Endothelial cell of umbilical vein (primary cell): ENCODE data around the gene ITPR2. TPM values are rescaled to one million over a fixed set of nuclear protein-coding genes. Genes with fewer than 3 reads are reported as not detected.

Experiments used
- BruUV-seq: library from RNA; stranded (reverse); fragments of 400-500 nt; replicated peaks from 2 replicates; lab custom pipeline; 2021; lab: Mats Ljungman, UMichigan
- CTCF ChIA-PET: fragments of 300-600, 350-600 bp; sonication (Branson Sonifier 250); formaldehyde crosslinking; loops from one replicate; lab custom pipeline; 2021; ENCODE audit warnings: antibody characterized with exemption, inconsistent platforms; lab: Charles Lee
- POLR2A ChIA-PET: fragments of 300-600, 350-600 bp; sonication (Branson Sonifier 250); formaldehyde crosslinking; loops from one replicate; lab custom pipeline; 2021; ENCODE audit warnings: antibody characterized with exemption, inconsistent platforms; lab: Charles Lee
- DNase-seq: peaks from one replicate; pipeline ENCODE4 v3.0.0-alpha.2; 2011; ENCODE audit warnings: low read depth, low spot score
- FAIRE-seq: peaks from 2 replicates; lab custom pipeline; 2011; peaks lifted over from hg19 to GRCh38; lab: Jason Lieb, UNC
- H2AFZ ChIP-seq: 2 replicates; pipeline ENCODE4 v1.6.0; 2012; ENCODE audit warnings: low read depth, low read length, control low read depth, inconsistent platforms
- H3K27ac ChIP-seq: 2 replicates; pipeline ENCODE4 v1.5.1; 2011; ENCODE audit warnings: low read depth, mild to moderate bottlenecking, control low read depth, low read length, moderate library complexity; ENCODE audit not compliant: insufficient read depth
- H3K27me3 ChIP-seq, 2 experiments: 2 replicates each; pipeline versions ENCODE4 v1.6.0 to v1.6.1; 2011; ENCODE audit warnings: low read length in 2 of 2, mixed read lengths in 1 of 2; ENCODE audit not compliant: control insufficient read depth in 2 of 2, insufficient read depth in 2 of 2
- H3K36me3 ChIP-seq, 2 experiments: 2 replicates in 1 of 2; 3 replicates in 1 of 2; pipeline ENCODE4 v1.5.1; 2011; ENCODE audit warnings: low read length in 2 of 2, mild to moderate bottlenecking in 1 of 2, moderate library complexity in 1 of 2; ENCODE audit not compliant: control insufficient read depth in 2 of 2, insufficient read depth in 2 of 2; ENCODE audit errors: extremely low read depth in 1 of 2
- H3K4me1 ChIP-seq: 3 replicates; pipeline ENCODE4 v1.5.1; 2011; ENCODE audit warnings: mild to moderate bottlenecking, low read length; ENCODE audit not compliant: control insufficient read depth, insufficient read depth; ENCODE audit errors: extremely low read depth
- H3K4me2 ChIP-seq: 2 replicates; pipeline ENCODE4 v1.6.1; 2011; ENCODE audit warnings: low read length, control low read depth, mixed read lengths; ENCODE audit not compliant: insufficient read depth
- H3K4me3 ChIP-seq, 3 experiments: fragments of 200-600 bp in 1 of 3; sonication (generic), shearing (Covaris generic) in 1 of 3; replicated peaks in 1 of 3; 2 replicates each; pipeline ENCODE4 v1.5.1; 2011 to 2016; ENCODE audit warnings: control low read depth in 3 of 3, low read length in 3 of 3, mild to moderate bottlenecking in 2 of 3, inconsistent platforms in 1 of 3, low read depth in 1 of 3, moderate library complexity in 1 of 3; ENCODE audit not compliant: insufficient read depth in 1 of 3
- H3K79me2 ChIP-seq: 2 replicates; pipeline ENCODE4 v1.6.0; 2012; ENCODE audit warnings: low read length, inconsistent platforms; ENCODE audit not compliant: control insufficient read depth, insufficient read depth
- H3K9ac ChIP-seq: replicated peaks from 2 replicates; pipeline ENCODE3; 2011; ENCODE audit warnings: low read length, control low read depth; ENCODE audit not compliant: insufficient read depth; ENCODE audit errors: extremely low read depth
- H3K9me1 ChIP-seq: replicated peaks from 3 replicates; pipeline ENCODE4 v1.6.0; 2011; ENCODE audit warnings: mild to moderate bottlenecking, low read length; ENCODE audit not compliant: control insufficient read depth, insufficient read depth; ENCODE audit errors: extremely low read depth
- H3K9me3 ChIP-seq: replicated peaks from 2 replicates; pipeline ENCODE4 v1.5.1; 2012; ENCODE audit warnings: low read length, inconsistent platforms; ENCODE audit not compliant: control insufficient read depth, insufficient read depth
- H4K20me1 ChIP-seq: replicated peaks from 2 replicates; pipeline ENCODE3; 2011; ENCODE audit warnings: mild to moderate bottlenecking, low read length; ENCODE audit not compliant: control insufficient read depth, insufficient read depth; ENCODE audit errors: extremely low read depth
- CTCF ChIP-seq, 2 donors: IDR thresholded peaks; 1 replicate in 1 of 2; 2 replicates in 1 of 2; pipeline ENCODE4 v1.5.1; 2011; ENCODE audit warnings: low read length in 2 of 2, mild to moderate bottlenecking in 2 of 2, moderate library complexity in 2 of 2, control low read depth in 1 of 2, inconsistent platforms in 1 of 2, low read depth in 1 of 2; ENCODE audit not compliant: insufficient read depth in 1 of 2; ENCODE audit errors: extremely low read depth in 1 of 2
- EZH2 ChIP-seq: IDR thresholded peaks from 2 replicates; pipeline ENCODE4 v1.6.1; 2012; ENCODE audit warnings: borderline replicate concordance, low read depth, mild to moderate bottlenecking, moderate library complexity, low read length, inconsistent platforms; ENCODE audit not compliant: severe bottlenecking
- FOS ChIP-seq: IDR thresholded peaks from 2 replicates; pipeline ENCODE4 v1.6.1; 2011; ENCODE audit warnings: mild to moderate bottlenecking, low read length, moderate library complexity, borderline replicate concordance; ENCODE audit not compliant: insufficient read depth
- GATA2 ChIP-seq: IDR thresholded peaks from 2 replicates; pipeline ENCODE4 v1.7.0; 2011; ENCODE audit warnings: low read depth, mild to moderate bottlenecking, moderate library complexity, mixed read lengths, low read length; ENCODE audit not compliant: insufficient read length, insufficient read depth
- JUN ChIP-seq: IDR thresholded peaks from 2 replicates; pipeline ENCODE4 v1.6.1; 2011; ENCODE audit warnings: borderline replicate concordance, low read depth; ENCODE audit not compliant: insufficient read length, insufficient read depth
- MAX ChIP-seq: IDR thresholded peaks from 2 replicates; pipeline ENCODE4 v1.6.1; 2011; ENCODE audit not compliant: insufficient read depth, insufficient read length
- MYC ChIP-seq: IDR thresholded peaks from one replicate; pipeline ENCODE4 v1.6.1; 2011; ENCODE audit warnings: mild to moderate bottlenecking, low read depth, low read length
- POLR2A ChIP-seq: IDR thresholded peaks from 2 replicates; pipeline ENCODE4 v1.6.1; 2012; ENCODE audit warnings: low read depth, mild to moderate bottlenecking, control low read depth, low read length
- POLR2AphosphoS5 ChIP-seq: IDR thresholded peaks from 2 replicates; pipeline ENCODE4 v1.6.1; 2012; ENCODE audit warnings: low read depth, mild to moderate bottlenecking, control low read depth, low read length, moderate library complexity; ENCODE audit not compliant: insufficient read depth
- dilution Hi-C: fragments of 300-500 bp; cut with MboI; formaldehyde crosslinking; loops from one replicate; pipeline ENCODE4 v1.15.0; 2019; ENCODE audit warnings: low sequenced_read_pairs; ENCODE audit not compliant: extremely low pct_ligation_motif_present
- intact Hi-C: fragments of 100-400 bp; cut with micrococcal nuclease; formaldehyde crosslinking; loops from one replicate; pipeline ENCODE4 v1.10.0; 2022
- polyA plus RNA-seq, 4 experiments: library from polyadenylated mRNA; depleted of rRNA in 3 of 4; stranded (reverse) in 3 of 4; unstranded in 1 of 4; fragments of >200 nt; gene quantifications; 2 replicates each; pipeline versions ENCODE4 v1.2.1 to v1.2.3, GENCODE V29; 2011 to 2012; ENCODE audit warnings: missing spikeins in 1 of 4
- total RNA-seq: library from RNA; stranded (reverse); gene quantifications from 2 replicates; pipeline ENCODE4 v1.2.3, GENCODE V29; 2021

ITPR2 gene
- total and polyA plus RNA-seq, 2 donors (not counting 3 experiments of a cell fraction or from before 2014, with no cell fraction given), result 16.2 to 86.8 TPM

DNA sequence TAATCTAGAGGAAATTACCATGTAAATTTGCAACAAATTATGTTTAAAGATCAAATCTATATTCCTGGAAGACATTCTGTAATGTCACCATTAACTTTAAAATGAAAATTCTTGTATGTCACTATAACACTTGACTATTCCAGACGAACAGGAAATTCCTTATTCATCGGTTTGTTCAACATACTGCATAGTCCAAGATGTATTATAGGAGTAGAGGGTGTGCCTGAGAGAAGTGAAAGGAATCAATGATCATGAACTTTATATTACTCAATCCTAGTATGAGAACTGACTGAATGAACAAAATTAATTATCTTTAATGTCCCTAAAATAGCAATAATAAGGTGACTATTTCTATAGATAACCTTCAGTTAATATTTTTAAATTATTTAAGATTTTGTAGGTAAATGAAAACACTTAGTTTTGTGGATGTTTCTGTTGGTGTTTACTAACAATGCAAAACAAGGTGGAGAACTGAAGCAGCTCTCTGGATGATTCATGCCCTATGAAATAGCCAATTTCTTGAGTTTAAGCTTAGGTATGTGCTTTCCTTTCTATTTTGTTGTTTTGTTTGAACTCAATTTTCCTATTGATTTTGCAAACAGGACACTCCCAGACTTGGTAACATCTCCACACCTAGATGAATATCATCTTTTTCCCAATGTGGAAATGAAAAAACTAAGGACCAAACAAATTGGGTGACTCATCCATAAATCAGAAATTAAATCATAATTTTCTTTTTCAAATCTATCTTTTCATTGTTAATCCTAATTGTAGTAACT lies 18.2 kb upstream of the ITPR2 start:
- intact Hi-C loops, result loop anchor here (10.0 kb wide), 1 partner anchor 454 kb away; no protein-coding TSS in a partner anchor
- CTCF ChIA-PET, result interaction anchor here (1.1 to 5.0 kb wide), 3 partner anchors 28 to 165 kb away, joined by 3 to 57 read pairs (median 9); no protein-coding TSS in a partner anchor

More for the DNA sequence above, 18.2 kb upstream of the ITPR2 start:
- H3K4me3 ChIP-seq, result no peak overlapping the region
- H3K27me3 ChIP-seq, result no peaks in the 10 kb centered on the region
- H4K20me1 ChIP-seq, result no peaks in the 10 kb centered on the region
- H3K9me3 ChIP-seq, result no peaks in the 10 kb centered on the region
- FAIRE-seq, result no peak
- H3K79me2 ChIP-seq, result no peaks in the 10 kb centered on the region
- H3K36me3 ChIP-seq, result no peaks in the 10 kb centered on the region
- H2AFZ ChIP-seq, result no peak overlapping the region
- POLR2A ChIA-PET, result no interaction called here
- BruUV-seq, result no TSS peak
- no peak overlapping the region for H3K9ac ChIP-seq
- TF ChIP-seq POLR2A (no peak), MAX (no peak), MYC (no peak), CTCF (IDR thresholded peaks at IDR 0.05; ENCODE audit: extremely low read depth in 1 of 2, insufficient read depth in 1 of 2, low read depth in 1 of 2, low read length in 2 of 2) (no peak), GATA2 (no peak), JUN (no peak), POLR2AphosphoS5 (no peak), EZH2 (no peak), FOS (no peak)
- dilution Hi-C loops, result no loop called here
- no peaks in the 10 kb centered on the region for H3K9me1 ChIP-seq
- H3K27ac ChIP-seq, result no peak overlapping the region
- H3K4me1 ChIP-seq, result peaks cover 17% of the 10 kb centered on the region
- H3K4me2 ChIP-seq, result peak overlapping the region; percentile 21
- DNase-seq, result no peak
